ENCODE results near the gene UBE4A.

Gene UBE4A

GRCh38 chr11:118442301-118442700 is 82.9 kb downstream of the UBE4A start:
- DNase-seq, result no peak

- no peak for DNase-seq
Measured at GRCh38 chr11:118442908-118443589, 83.6 kb downstream of the UBE4A start.

DNA sequence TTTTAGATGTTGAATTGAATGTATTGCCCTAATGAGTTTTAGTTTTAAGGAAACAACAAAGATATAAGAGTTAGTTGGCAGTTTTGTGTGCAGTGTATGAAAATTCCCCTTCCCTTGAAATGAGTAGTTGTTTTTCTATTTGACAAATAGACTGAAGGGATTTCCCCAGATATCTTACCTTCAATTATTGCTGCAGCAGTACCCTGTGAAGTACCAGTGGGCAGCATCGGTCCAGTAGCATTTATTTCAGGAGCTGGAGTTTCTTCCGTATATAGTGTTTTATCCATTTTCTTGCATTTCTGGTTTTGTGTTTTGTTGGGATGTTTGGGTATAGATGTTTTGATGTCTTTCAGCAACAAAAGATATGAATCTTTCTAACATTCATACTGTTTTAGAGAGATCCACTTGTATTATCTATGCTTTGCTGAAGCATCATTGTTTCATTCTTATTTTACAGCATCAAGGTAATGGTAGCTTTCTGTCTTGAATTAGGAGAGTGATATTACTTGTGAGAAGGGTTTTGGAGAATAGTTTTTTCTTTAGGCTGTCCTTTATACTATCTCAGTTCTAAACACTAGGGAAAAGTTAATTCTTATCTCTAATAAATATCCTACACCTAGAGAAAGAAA is 84.3 kb downstream of the UBE4A start:
- DNase-seq, result no peak

GRCh38 chr11:118447423-118447822 is 88.0 kb downstream of the UBE4A start:
- no peak for DNase-seq

DNA sequence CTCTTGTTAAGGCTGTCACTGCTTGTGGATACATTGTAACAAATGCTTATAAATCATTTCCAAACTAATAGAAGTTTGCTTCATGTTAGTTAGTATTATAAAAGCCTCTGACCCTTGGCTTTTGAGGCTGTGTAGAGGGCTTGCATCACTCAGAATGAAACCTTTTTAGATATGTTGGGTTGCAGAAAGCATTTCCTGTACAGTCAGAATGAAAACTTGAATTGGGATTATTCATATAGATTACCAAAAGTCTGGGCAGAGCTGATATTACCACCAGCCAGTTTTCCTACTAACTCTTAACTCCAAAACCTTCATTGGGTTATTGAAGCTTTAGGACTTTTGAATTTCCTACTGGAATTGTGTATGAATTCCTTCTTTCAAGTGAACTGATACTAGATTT is 88.9 kb downstream of the UBE4A start:
- no peak for DNase-seq
